NK-92 treated with Interleukin-12 subunit alpha and Interleukin-12 subunit beta, amount 100 ng/mL, for 24 hours (cell line): ENCODE data around the gene DDX20.

Experiments used
- DNase-seq: peaks from one replicate; lab custom pipeline; 2025; lab: John Stamatoyannopoulos, UW

DDX20 gene

GRCh38 chr1:111755331-111756123 lies at the start of gene DDX20:
DDX20 (plus strand) TSS chr1:111755901; CDS start chr1:111755925, 24 bp downstream.
- DNase-seq = peak; percentile 92

GRCh38 chr1:111706921-111707320 lies 48.8 kb upstream of the DDX20 start:
- no peak for DNase-seq

- DNase-seq = no peak
These were observed 47.8 kb upstream of the DDX20 start for GRCh38 chr1:111707906-111708305.

GRCh38 chr1:111709986-111710385 lies 45.7 kb upstream of the DDX20 start:
- no peak for DNase-seq

- no peak for DNase-seq
These were observed 39.4 kb upstream of the DDX20 start for GRCh38 chr1:111716333-111716732.

- DNase-seq = no peak
These were observed 38.3 kb upstream of the DDX20 start for GRCh38 chr1:111717450-111717849.

- DNase-seq = no peak
These were observed 36.6 kb upstream of the DDX20 start for GRCh38 chr1:111719135-111719534.

GRCh38 chr1:111719674-111720132 lies 36.0 kb upstream of the DDX20 start:
- no peak for DNase-seq

- DNase-seq = no peak
These were observed 35.3 kb upstream of the DDX20 start for GRCh38 chr1:111720274-111720976.

GRCh38 chr1:111720977-111721786 lies 34.5 kb upstream of the DDX20 start:
- DNase-seq = no peak

- no peak for DNase-seq
These were observed 32.5 kb upstream of the DDX20 start for GRCh38 chr1:111723091-111723806.

- no peak for DNase-seq
These were observed 31.8 kb upstream of the DDX20 start for GRCh38 chr1:111723871-111724270.

- DNase-seq = no peak
These were observed 30.5 kb upstream of the DDX20 start for GRCh38 chr1:111725192-111725591.

- no peak for DNase-seq
These were observed 28.6 kb upstream of the DDX20 start for GRCh38 chr1:111727056-111727455.

- DNase-seq = no peak
These were observed 26.3 kb upstream of the DDX20 start for GRCh38 chr1:111729271-111729921.

GRCh38 chr1:111729946-111730681 lies 25.6 kb upstream of the DDX20 start:
- DNase-seq = no peak

- DNase-seq = no peak
These were observed 25.0 kb upstream of the DDX20 start for GRCh38 chr1:111730706-111731105.

GRCh38 chr1:111731956-111732355 lies 23.7 kb upstream of the DDX20 start:
- DNase-seq = no peak

- no peak for DNase-seq
These were observed 23.0 kb upstream of the DDX20 start for GRCh38 chr1:111732718-111733117.

GRCh38 chr1:111733183-111733991 lies 22.3 kb upstream of the DDX20 start:
- no peak for DNase-seq
